Spleen (tissue), 11 donors: Measurements from ENCODE around the gene SASH1. TPM values are rescaled to one million over a fixed set of nuclear protein-coding genes. Genes with fewer than 3 reads are reported as not detected.

Source experiments
- DNase-seq: peaks from one replicate; pipeline ENCODE4 v3.0.0-alpha.2; 2020
- H3K27ac ChIP-seq, 8 donors: fragments of 200-600 bp; sonication (generic) in 7 of 8; 1 replicate in 4 of 8; 2 replicates in 4 of 8; pipeline versions ENCODE4 v1.5.0 to v1.8.0; 2016 to 2021; ENCODE audit warnings: inconsistent platforms in 4 of 8, mild to moderate bottlenecking in 4 of 8, moderate library complexity in 1 of 8
- H3K27me3 ChIP-seq, 7 donors: fragments of 200-600 bp; sonication (generic) in 6 of 7; replicated peaks in 1 of 7; 1 replicate in 4 of 7; 2 replicates in 3 of 7; pipeline versions ENCODE4 v1.5.0 to v1.8.0; 2016 to 2021; ENCODE audit warnings: inconsistent platforms in 3 of 7, mild to moderate bottlenecking in 1 of 7
- H3K36me3 ChIP-seq, 6 donors: fragments of 200-600 bp; sonication (generic) in 5 of 6; 1 replicate in 4 of 6; 2 replicates in 2 of 6; pipeline versions ENCODE4 v1.5.0 to v1.8.0; 2016 to 2021; ENCODE audit warnings: inconsistent platforms in 2 of 6
- H3K4me1 ChIP-seq, 6 donors: fragments of 200-600 bp; sonication (generic) in 5 of 6; 1 replicate in 3 of 6; 2 replicates in 3 of 6; pipeline versions ENCODE4 v1.5.0 to v1.8.0; 2016 to 2021; ENCODE audit warnings: inconsistent platforms in 3 of 6
- H3K4me3 ChIP-seq, 8 donors: fragments of 200-600 bp; sonication (generic) in 7 of 8; 1 replicate in 4 of 8; 2 replicates in 4 of 8; pipeline versions ENCODE4 v1.5.0 to v1.8.0; 2016 to 2021; ENCODE audit warnings: inconsistent platforms in 4 of 8, mild to moderate bottlenecking in 4 of 8, moderate library complexity in 2 of 8
- H3K9me3 ChIP-seq, 8 donors: fragments of 200-600 bp; sonication (generic) in 7 of 8; 1 replicate in 4 of 8; 2 replicates in 4 of 8; pipeline versions ENCODE4 v1.5.0 to v1.8.0; 2016 to 2021; ENCODE audit warnings: inconsistent platforms in 4 of 8
- POLR2A ChIP-seq, 3 donors: fragments of 450-650 bp; IDR thresholded peaks; one replicate each; pipeline ENCODE4 v1.5.1; 2017; ENCODE audit warnings: antibody characterized with exemption in 3 of 3, mild to moderate bottlenecking in 1 of 3
- POLR2AphosphoS5 ChIP-seq, 3 donors: sonication (generic); formaldehyde crosslinking; IDR thresholded peaks; one replicate each; pipeline ENCODE4 v1.5.1; 2017; ENCODE audit warnings: antibody characterized with exemption in 3 of 3
- WGBS, 5 donors: extraction: QIAGEN DNeasy Blood & Tissue Kit in 3 of 5; methylation state at CpG; one replicate each; pipeline versions ENCODE4 v1.1.5 to v1.1.7; 2013 to 2018; 5-methylcytosine and 5-hydroxymethylcytosine counted together
- intact Hi-C: fragments of 100-400 bp; cut with DNase I; formaldehyde crosslinking; loops from one replicate; pipeline ENCODE4 v1.15.0; 2023; ENCODE audit warnings: low total_unique reads
- polyA plus RNA-seq, 3 donors: library from polyadenylated mRNA; stranded (reverse); fragments of 200-250 nt; gene quantifications; one replicate each; pipeline ENCODE4 v1.2.1, GENCODE V29; 2013
- total RNA-seq, 7 donors: library from RNA; depleted of rRNA in 3 of 7; stranded (reverse); fragments of >200 nt in 3 of 7; fragmentation: NEBNext Ultra II Directional in 4 of 7; extraction: Animal tissue kit (Norgen Biotek cat#: 25700) in 4 of 7; gene quantifications; one replicate each; pipeline versions ENCODE4 v1.1.0 to v1.2.1, GENCODE V29; 2016 to 2021
- TF ChIP-seq, protein P1 (sequence below), 11 experiments: fragments of 200-600 bp in 7 of 11; fragments of 450-650 bp in 4 of 11; sonication (generic) in 4 of 11; IDR thresholded peaks in 8 of 11; conservative IDR thresholded peaks in 3 of 11; 1 replicate in 7 of 11; 2 replicates in 4 of 11; pipeline versions ENCODE4 v1.4.0 to v1.8.0; 2016 to 2021; ENCODE audit warnings: antibody characterized with exemption in 11 of 11, inconsistent platforms in 4 of 11, mild to moderate bottlenecking in 1 of 11
- donor health status: healthy with polysubstance abuse.
- donor health status: DM: no; HTN: no; CAD: no; lungs with moderate emphysema.
- donor health status: DM: no; HTN: no; CAD: no.
- donor health status: Bipolar disorder and iron deficiency.
- donor health status: healthy.
- donor health status: DM: no; HTN: no; CAD: no.
- donor health status: DM: yes; HTN: yes; CAD: no.

SASH1 gene
- total and polyA plus RNA-seq, 10 donors = 3.9 to 103 (median 57.9) TPM

DNA sequence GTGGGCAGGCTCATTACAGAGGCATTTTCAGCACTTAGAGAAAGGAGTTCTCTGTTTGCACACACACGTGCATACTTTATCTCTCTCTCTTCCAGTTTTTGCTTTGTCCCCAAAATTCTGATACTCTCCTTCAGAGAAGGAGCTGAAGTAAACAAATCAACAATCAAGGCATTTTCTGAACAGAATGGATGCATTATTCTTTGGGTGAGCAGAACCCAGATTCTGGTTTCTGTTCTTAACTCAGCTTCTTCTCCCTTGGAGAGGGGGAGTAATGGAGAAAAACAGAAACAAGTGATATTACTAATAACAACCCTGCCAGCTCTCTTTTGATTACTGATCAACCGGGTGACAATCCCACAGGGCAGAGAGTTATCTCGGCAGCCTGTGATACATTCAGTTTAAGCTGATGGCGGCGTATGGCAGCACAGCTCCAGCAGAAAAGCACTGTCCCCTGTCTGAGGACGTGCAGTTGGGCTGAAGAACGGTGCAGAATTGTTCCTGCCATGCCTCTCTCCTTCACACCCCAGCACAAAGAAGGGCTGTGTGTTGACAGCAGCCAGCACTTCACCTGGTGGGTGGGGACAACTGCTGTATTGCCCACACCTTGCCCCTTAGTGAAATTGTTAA lies 47.3 kb upstream of the SASH1 start:
- no peak overlapping the region for H3K4me3 ChIP-seq
- 75 to 86% (median 82%) methylated on average over 7 of the region's 7 CpGs for WGBS, 5 donors
- H3K9me3 ChIP-seq = no peaks in the 10 kb centered on the region
- H3K36me3 ChIP-seq = no peaks in the 10 kb centered on the region
- H3K27ac ChIP-seq = no peak overlapping the region
- no peak for DNase-seq
- H3K27me3 ChIP-seq = peaks cover 0 to 4% (median 0%) of the 10 kb centered on the region in 7 donors
- TF ChIP-seq POLR2AphosphoS5 (IDR thresholded peaks at IDR 0.05) (no peak), POLR2A (IDR thresholded peaks at IDR 0.05) (no peak)
- TF ChIP-seq, protein P1, sequence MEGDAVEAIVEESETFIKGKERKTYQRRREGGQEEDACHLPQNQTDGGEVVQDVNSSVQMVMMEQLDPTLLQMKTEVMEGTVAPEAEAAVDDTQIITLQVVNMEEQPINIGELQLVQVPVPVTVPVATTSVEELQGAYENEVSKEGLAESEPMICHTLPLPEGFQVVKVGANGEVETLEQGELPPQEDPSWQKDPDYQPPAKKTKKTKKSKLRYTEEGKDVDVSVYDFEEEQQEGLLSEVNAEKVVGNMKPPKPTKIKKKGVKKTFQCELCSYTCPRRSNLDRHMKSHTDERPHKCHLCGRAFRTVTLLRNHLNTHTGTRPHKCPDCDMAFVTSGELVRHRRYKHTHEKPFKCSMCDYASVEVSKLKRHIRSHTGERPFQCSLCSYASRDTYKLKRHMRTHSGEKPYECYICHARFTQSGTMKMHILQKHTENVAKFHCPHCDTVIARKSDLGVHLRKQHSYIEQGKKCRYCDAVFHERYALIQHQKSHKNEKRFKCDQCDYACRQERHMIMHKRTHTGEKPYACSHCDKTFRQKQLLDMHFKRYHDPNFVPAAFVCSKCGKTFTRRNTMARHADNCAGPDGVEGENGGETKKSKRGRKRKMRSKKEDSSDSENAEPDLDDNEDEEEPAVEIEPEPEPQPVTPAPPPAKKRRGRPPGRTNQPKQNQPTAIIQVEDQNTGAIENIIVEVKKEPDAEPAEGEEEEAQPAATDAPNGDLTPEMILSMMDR (IDR thresholded peaks at IDR 0.05 in 8 of 11, conservative IDR thresholded peaks at IDR 0.05 in 3 of 11) = no peak
- intact Hi-C loops = no loop called here
- peaks cover 0 to 6% (median 3%) of the 10 kb centered on the region in 6 donors for H3K4me1 ChIP-seq

DNA sequence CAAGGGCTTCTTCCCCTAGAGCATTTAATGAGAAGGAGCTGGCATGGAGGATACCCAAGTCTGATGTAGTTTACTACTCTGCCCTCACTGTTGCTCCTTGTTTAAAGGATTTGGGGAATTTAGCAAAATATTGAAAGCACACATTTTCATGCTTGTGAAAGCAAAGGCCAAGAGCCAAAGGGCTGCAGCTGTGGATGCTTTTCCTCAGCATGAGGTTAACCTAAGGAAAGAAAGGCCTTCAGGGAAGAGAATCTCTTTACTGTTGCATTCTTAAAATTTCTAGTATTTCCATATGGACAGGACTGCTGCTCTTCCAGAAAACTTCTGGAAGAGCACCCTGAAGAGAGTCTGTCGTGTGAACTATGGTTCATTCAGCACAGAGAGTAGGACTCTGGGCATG lies 45.9 kb upstream of the SASH1 start:
- peaks cover 0 to 6% (median 1%) of the 10 kb centered on the region in 6 donors for H3K4me1 ChIP-seq
- intact Hi-C loops = no loop called here
- 67 to 94% (median 82%) methylated on average over 1 of the region's 1 CpG for WGBS, 5 donors
- H3K27ac ChIP-seq = no peak overlapping the region
- peaks cover 0 to 4% (median 0%) of the 10 kb centered on the region in 7 donors for H3K27me3 ChIP-seq
- no peaks in the 10 kb centered on the region for H3K9me3 ChIP-seq
- TF ChIP-seq, protein P1 (IDR thresholded peaks at IDR 0.05 in 8 of 11, conservative IDR thresholded peaks at IDR 0.05 in 3 of 11) = no peak
- TF ChIP-seq POLR2AphosphoS5 (IDR thresholded peaks at IDR 0.05) = no peak
- no peaks in the 10 kb centered on the region for H3K36me3 ChIP-seq
- H3K4me3 ChIP-seq = no peak overlapping the region
- DNase-seq = no peak

DNA sequence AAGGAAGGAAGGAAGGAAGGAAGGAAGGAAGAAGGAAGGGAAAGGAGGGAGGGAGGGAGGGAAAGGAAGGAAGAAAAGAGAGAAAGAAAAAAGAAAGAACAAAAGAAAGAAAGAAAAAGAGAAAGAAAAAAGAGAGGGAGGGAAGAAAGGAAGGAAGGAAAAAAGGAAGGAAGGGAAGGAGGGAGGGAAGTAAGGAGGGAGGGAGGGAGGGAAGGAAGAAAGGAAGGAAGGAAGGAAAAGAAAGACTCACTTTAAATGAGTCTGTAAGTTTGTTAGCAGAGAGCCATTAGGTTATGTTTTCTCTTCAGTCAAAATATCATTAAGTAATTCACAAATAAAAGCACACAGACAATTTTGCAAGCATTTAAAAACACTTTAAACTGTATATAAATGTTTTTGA lies 44.0 kb upstream of the SASH1 start:
- no peaks in the 10 kb centered on the region for H3K9me3 ChIP-seq
- H3K4me1 ChIP-seq = no peaks in the 10 kb centered on the region
- peaks cover 0 to 4% (median 0%) of the 10 kb centered on the region in 7 donors for H3K27me3 ChIP-seq
- no peak for DNase-seq
- no peak for TF ChIP-seq POLR2A (IDR thresholded peaks at IDR 0.05)
- TF ChIP-seq, protein P1 (IDR thresholded peaks at IDR 0.05 in 8 of 11, conservative IDR thresholded peaks at IDR 0.05 in 3 of 11) = no peak
- no peak for TF ChIP-seq POLR2AphosphoS5 (IDR thresholded peaks at IDR 0.05)
- intact Hi-C loops = no loop called here
- H3K27ac ChIP-seq = no peak overlapping the region
- no peak overlapping the region for H3K4me3 ChIP-seq
- H3K36me3 ChIP-seq = no peaks in the 10 kb centered on the region

DNA sequence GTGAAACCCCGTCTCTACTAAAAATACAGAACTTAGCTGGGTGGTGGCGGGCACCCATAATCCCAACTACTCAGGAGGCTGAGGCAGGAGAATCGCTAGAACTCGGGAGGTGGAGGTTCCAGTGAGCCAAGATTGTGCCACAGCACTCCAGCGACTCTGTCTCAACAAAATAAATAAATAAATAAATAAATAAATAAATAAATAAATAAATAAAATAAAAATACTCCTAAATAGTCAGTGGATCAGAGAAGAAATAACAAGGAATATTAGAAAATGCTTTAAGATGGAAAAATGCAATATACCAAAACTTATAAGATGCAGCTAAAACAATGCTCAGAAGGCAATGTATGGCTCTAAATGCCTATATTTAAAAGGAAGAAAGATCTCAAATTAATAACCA lies 39.0 kb upstream of the SASH1 start:
- H3K4me1 ChIP-seq = no peaks in the 10 kb centered on the region
- intact Hi-C loops = no loop called here
- H3K27me3 ChIP-seq = no peaks in the 10 kb centered on the region
- WGBS, 5 donors = 83 to 97% (median 93%) methylated on average over 5 of the region's 5 CpGs
- H3K27ac ChIP-seq = no peak overlapping the region
- TF ChIP-seq POLR2AphosphoS5 (IDR thresholded peaks at IDR 0.05) (no peak), POLR2A (IDR thresholded peaks at IDR 0.05) (no peak)
- TF ChIP-seq, protein P1 (IDR thresholded peaks at IDR 0.05 in 8 of 11, conservative IDR thresholded peaks at IDR 0.05 in 3 of 11) = no peak
- no peak overlapping the region for H3K4me3 ChIP-seq
- H3K9me3 ChIP-seq = no peaks in the 10 kb centered on the region
- no peak for DNase-seq
- H3K36me3 ChIP-seq = no peaks in the 10 kb centered on the region
